GM21360 (cell line): Measurements from ENCODE around the gene EZH2.

Experiments used
- ATAC-seq: cut with Tn5 transposase; IDR thresholded peaks from one replicate; pipeline ENCODE4 v1.9.1; 2021; ENCODE audit warnings: mild to moderate bottlenecking, moderate library complexity; ENCODE audit not compliant: unreplicated experiment

The EZH2 gene

DNA sequence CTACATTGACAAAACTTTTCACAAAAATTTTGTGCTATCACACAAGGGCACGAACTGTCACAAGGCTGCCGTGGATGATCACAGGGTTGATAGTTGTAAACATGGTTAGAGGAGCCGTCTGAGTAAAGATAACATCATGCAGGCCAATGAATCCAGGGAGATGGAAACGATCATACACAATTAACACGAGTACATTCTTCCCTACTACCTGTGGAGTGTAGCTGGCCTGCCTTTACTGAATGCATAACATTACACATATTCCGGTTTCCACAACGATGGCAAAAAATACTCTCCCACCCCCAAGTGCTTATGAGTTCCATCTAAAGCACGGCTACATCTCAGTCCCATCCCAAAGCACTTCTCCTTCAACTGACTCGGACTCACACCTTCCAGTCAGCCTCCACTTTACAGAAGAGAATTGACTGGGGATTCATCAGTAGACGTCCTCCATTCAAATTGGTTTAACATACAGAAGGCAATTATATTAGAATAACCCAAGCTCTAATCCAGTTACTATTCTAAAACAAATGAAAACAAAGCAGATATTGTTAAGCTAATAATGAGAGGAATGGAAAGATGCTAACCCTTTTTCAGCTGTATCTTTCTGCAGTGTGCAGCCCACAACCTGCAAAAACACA lies 69.0 kb downstream of the EZH2 start:
- ATAC-seq: no peak

DNA sequence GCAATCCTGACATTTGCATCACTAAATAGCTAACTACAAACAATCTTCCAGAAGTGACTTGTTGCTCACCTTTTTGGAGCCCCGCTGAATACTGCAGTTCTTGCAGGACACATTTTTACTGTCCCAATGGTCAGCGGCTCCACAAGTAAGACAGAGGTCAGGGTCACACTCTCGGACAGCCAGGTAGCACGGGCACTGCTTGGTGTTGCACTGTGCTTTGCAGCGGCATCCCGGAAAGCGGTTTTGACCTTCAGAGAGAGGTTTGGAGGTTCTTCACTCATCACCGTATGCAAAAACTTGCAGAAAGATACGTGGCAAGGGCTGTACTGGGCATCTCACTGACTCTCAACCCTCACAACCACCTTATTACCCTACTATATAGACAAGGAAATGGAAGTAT lies 70.2 kb downstream of the EZH2 start:
- ATAC-seq: no peak

DNA sequence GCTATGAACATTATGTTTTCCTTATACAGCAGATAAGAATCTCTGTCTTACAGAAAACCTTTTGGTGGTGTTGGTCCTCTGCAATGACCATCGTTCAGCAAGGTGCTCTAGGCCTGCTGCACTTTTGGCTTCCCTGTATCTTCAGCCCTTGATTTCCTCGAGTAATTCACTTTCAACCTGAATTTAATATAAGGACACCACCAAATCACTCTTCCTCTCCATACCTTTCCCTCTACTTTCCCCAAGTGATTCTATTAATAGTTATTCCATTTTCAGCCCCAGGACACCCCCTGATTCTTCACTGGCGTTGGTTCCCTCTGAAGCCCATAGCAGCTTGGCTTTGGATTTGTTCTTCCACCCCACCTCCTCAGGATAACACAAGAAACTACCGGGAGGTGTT lies 72.2 kb downstream of the EZH2 start:
- no peak for ATAC-seq

DNA sequence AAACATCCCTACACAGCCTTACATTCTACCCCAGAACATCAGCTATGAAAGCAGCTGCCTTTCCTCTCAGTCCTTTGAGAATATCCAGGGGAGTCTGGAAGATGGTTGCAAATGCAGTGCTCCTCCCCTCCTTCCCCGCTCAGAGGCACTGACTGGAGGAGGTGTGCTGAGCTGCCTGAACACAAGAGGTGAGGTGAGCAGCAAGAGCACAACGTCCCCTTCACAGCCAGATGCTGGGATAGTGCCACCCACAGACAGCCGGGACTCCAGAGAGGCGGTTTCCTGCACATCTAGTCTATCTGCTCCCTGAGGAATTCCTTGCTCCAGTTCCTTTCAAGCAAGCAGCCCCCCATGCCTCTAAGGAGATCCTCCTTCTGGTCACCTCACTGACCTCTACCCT lies 74.2 kb downstream of the EZH2 start:
- no peak for ATAC-seq

DNA sequence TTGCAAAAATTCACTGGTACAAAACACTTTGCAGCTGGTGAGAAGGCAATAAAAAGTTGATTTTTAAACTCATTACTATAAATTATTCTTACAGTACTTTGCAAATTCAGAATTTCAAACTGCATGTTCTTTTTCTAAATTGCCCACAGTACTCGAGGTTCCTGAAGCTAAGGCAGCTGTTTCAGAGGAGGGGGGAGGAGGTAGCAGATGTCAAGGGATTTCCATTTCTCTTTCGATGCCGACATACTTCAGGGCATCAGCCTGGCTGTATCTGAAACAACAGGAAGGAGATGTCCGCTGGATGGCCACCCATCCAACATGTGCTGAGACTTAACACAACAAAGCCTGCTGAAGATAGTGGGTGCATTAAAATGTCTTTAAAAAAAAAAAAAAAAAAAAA lies 76.7 kb downstream of the EZH2 start:
- ATAC-seq: no peak

DNA sequence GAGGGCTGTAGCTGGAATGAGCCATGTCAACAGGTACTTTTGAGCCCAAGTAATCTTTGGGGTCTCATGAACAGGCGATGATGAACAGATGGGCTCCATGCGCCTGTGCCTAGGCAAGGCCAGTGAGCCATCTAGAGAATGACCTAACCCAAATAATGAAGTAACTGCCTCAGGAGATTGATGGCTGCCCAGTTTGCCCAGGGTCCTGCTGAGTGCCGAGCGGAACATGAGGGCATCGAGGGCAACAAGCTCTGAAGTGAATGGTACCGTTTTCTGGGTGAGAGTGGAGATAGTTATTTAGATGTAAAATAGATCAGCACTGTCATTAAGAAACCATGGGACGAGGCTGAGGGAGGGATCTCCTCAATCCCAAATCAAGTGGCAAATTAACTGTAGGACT lies 77.9 kb downstream of the EZH2 start:
- no peak for ATAC-seq

DNA sequence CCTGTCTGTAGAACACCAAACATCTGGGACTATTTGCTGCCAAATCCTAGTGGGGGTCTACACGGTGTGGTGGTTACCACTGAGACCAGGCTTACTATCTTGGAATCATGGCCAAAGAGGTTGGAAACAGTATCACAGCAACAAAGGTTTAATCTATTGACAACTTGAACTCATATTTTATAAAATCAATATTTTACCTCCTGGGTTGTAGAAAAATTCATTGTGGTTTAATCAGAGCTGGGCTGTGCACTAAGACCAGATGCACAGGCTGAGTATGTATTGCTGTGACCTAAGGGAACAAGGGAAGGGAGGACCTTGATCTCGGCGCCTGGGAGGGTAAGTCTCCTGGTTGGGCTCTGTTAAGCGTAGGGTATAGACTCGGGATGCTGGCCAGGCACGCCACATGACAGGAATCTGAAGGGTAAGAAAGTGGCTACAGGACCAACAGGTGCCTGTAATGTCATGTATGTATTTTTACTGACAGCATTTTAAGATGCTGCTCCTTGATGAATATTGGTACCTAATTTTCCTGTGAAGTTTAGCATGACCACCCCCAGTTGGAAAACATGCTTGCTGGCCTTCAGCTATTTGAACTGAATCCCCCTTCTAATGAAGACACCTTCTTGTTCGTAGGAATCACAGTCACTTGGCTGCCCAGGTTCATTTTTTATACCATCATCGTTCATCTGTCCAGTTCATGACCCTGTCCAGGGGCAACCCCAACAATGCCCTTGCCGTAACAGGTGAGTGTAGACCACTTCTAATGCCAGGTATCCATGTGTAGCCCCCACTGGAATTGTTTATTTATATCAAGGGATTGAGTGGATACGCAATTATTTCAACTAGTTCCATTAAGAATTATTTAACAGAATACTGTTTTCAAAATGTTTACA lies 79.5 kb downstream of the EZH2 start:
- ATAC-seq: no peak

DNA sequence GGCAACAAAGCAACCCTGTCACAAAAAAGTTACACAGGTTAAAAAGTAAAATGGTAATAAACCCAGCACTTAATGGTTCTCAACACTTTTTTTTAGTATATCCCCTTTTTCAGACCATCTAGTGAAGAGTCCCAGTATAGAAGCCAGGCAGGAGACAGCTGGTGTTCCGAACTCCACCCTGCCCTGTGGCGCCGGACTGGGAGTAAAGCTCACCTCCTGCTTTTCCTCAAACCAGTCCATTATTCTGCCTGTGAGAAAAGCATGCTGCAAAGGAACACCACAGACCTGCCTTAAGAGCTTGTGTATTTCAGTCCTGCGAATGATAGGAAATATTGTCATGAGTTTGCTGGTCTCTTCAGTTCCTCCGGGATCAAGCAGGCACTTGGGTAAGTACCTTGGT lies 81.0 kb downstream of the EZH2 start:
- ATAC-seq: no peak

DNA sequence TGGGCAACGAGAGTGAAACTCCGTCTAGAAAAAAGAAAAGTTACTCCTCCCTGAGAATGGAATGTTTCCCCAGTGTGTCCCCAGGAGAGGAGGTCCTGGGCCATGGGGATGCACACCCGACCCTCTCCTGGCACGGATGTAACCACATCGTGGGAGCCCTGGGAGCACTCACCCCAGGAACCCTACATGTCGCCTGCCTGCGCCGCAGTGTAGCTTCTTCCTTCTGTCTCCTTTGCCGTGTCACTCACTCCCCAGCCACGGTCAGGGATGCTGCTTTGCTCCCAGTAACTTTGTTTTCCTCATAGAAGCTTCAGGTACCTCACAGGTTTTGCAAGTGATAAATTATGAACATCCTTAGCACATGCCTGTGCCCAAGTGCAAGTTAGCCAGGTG lies 82.0 kb downstream of the EZH2 start:
- ATAC-seq: no peak

DNA sequence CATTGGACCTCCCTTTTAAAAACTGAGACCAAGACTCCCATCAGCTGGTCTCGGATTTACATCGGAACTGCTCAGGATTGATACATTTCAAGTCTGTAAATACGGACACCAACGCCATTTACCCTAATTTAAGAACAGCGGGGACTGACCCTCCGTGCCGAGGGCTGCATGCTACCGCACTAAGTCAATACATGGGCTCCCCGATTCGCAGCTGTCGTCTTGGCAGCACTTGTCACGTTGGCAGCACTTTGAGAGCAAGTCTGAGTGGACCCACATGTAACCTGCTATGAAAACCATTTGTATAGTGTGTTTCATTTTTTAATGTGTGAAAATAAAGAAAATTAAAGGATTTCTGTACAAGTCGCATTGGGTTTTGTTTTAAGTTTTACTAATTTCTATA lies 83.4 kb downstream of the EZH2 start:
- ATAC-seq: no peak

DNA sequence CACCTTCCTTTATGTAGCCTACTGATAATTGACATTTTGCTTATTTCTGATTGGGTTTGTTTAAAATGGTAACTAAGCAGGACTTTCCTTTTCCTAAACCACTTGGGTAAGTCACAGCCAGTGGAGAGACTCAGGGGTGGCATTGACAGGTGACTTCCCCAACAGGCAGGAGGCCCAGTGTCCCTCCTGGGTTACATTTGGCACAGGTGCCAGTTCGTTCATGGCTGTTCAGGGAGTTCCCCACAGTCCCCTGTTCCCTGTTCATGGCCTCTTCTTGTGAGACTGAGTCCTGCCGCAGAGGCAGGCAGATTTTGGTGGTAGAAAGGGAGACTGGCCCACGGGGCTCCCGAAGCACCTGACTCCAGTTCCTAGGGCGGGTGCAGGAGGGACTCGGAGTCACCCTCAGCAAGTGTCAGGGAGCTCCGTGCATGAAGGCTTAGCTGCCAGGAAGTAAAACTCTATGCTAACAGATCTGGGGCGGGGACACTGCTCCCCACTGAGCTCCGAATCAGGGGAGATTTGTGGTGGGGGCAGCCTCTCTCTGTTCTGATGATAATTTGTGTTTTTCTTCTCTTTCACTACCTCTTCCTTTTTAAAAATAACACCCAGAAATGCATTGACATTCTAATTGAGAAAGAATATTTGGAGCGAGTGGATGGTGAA lies 84.1 kb downstream of the EZH2 start:
- ATAC-seq: no peak

DNA sequence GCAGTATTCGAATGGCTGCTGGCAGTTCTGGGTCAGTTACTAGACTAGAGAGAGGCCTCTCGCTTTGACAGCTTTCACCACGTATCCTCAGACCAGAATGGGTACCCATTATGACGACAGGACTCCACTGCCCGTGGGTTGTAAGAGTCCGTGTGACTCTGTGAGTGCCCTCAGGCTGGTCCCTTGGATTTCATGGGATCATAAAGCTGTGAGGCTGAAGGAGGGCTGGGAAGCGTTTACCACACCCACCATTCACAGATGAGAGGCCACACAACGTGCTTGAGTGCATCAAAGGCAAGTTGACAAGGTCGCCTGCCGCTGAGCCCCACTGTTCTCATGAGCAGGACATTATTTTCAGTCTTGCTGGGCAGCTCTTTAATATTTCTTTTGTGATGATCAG lies 87.2 kb downstream of the EZH2 start:
- ATAC-seq: no peak

DNA sequence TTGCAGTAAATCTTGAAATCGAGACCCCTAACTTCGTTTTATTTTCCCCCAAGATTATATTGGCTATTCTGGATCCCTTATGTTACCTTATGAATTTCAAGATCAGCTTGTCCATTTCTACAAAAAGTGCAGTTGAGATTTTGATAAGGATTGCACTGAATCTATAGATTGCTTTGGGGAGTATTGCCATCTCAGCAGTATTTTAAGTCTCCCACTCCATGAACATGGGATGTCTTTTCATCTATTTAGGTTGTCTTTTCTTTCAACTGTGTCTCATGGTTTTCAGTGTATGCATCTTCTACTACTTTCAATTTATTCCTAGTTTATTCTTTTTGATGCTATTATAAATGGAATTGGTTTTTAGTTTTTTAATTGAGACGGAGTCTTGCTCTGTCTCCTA lies 89.6 kb downstream of the EZH2 start:
- ATAC-seq: no peak

DNA sequence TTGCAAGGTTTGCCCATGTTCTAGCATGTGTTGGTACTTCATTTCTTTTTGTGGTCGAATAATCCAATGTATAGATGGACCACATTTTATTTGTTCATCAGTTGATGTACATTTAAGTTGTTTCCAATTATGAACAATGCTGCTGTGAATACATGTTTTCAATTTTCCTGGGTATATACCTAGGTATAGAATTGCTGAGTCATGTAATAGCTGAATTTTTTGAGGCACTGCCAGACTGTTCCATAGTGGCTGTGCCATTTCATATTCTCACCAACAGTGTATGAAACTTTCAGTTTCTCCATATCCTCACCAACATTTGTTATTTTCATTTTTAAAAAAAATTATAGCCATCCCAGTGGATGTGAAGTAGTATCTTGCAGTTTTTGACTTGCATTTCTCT lies 90.5 kb downstream of the EZH2 start:
- no peak for ATAC-seq

DNA sequence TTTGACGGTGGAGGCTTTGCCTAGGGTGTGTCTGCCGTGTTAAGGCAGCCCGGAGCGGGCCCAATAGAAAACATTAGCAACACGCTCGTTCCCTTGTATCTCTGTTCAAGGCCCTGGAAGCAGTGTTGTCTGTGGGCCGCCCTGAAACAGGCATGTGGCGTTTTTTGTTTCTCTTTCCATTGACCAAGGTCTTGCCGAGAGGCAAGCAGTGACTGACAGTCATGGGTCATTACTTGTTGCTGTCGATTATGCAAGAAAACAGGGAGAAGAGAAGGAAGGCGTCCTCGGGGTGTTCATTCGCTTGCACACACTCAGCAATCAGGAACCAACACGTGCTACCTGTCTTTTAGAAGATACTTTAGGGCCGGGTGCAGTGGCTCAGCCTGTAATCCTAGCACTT lies 92.5 kb downstream of the EZH2 start:
- no peak for ATAC-seq

DNA sequence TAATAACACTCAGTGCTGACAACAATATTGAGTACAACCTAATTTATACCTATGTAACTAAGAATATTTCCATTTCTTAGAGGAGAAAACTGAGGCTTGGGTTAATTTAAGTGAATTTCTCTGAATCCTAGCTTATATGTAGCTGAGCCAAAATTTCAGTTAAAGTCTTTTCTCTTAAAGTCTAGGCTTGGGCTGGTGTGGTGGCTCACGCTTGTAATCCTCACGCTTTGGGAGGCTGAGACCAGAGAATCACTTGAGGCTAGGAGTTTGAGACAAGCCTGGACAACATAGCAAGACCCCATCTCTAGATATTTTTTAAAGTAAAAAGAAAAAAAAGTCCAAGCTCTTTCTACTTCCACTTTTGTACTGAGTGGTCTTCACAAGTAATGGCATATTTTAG lies 93.2 kb downstream of the EZH2 start:
- no peak for ATAC-seq

DNA sequence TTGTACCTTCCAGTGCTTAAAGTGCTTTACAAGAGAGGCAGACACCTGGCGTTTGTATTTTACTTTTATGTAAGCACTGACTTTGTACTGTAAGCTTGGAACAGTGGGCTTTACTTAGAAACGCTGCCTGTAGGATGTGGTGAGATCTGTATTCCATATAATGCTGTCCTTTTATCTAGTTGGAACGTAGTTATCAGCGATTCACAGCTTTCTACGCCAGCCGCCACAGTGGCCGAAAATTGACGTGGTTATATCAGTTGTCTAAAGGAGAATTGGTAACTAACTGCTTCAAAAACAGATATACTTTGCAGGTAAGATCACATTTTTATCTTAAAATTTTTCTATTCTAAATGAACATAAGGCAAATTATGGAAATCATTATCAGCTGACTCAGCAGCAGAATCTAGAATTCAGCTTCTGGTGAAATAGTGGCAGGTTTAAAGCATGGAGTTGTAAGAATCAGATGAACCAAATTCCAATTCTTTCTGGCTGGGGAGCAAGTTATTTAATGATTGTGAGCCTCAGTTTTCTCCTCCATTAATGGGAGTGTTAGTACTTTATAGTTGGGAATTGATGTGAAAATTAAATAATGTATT lies 93.9 kb downstream of the EZH2 start:
- ATAC-seq: no peak

DNA sequence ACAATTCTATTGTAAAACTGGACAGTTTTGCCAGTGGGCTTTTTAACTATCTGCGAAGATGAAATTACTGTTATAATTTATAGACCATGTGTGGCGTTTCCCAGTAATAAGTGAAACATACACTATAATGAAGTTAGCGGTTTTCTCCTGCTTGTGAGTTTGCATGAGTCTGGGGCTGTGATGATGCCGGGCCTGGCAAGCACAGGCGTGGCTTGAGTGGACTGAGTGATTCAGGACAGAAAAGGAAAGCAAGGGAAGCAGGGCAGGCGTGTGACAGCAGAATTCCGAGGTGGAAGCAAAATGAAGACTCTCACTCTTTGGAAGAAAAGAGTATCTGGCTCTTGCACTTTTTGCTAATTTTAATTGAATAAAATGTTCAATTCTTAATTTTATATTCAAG lies 94.9 kb downstream of the EZH2 start:
- ATAC-seq: no peak

DNA sequence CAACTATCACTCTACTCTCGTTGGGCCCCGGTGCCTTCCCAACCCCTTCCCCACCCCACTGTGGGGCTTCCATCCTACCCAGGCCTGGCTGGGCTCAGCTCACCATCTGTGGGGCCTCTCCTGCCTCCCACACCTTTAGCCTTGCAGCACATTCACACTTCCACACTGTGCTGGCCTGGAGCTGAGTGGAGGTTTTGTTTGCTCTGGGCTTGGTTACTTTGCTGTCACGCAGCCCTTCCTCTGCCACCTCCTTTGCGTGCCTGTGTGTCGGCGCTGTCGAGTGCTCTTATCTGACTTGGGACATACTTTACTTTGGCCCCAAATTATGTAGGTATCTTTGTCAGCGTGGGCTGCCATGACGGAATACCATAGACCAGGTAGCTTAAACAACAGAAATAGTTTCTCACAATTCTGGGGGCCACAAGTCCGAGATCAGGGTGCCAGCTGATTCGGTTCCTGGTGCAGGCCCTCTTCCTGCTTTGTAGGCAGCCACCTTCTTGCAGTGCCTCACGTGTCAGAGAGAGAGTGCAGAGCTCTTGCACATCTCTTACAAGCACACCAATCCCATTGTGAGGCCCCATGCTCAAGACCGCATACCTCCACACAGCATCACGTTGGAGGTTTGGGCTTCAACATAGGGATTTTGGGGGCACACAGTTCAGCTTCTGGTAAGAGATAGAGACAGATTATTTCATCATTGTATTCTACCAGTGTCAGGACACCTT lies 96.4 kb downstream of the EZH2 start:
- ATAC-seq: no peak

DNA sequence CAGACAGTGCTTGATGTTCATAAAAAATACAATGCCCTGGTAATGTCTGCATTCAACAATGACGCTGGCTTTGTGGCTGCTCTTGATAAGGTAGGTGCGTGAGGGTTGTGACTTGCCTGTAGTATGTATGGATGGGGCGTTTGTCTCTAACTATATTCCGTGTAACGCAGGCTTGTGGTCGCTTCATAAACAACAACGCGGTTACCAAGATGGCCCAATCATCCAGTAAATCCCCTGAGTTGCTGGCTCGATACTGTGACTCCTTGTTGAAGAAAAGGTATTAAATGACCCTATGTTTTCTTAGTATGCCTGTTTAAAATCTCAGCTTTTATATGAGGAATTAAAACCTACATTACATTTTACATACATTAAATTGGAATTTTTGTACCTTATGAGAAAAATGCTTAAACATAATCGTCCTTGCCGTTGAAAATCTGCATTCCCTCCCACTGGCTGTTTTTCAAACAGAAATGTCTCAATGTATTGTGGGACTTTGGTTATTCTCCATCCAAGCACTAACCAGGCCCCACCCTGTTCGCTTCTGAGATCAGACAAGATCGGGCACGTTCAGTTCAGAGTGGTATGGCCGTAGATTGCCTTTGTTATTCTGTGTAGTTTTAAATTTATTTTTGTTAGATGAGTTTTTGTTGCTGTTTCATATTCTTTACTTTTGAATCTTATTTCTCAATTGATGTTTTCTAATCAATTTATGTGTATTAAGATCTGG lies 100.1 kb downstream of the EZH2 start:
- no peak for ATAC-seq
